Measurements from ENCODE around the gene SRRM4. TPM values are rescaled to one million over a fixed set of nuclear protein-coding genes. Genes with fewer than 3 reads are reported as not detected.

The SRRM4 gene
- total and polyA plus RNA-seq, 2 experiments from 2014 or later = 0.53 to 0.63 TPM

DNA sequence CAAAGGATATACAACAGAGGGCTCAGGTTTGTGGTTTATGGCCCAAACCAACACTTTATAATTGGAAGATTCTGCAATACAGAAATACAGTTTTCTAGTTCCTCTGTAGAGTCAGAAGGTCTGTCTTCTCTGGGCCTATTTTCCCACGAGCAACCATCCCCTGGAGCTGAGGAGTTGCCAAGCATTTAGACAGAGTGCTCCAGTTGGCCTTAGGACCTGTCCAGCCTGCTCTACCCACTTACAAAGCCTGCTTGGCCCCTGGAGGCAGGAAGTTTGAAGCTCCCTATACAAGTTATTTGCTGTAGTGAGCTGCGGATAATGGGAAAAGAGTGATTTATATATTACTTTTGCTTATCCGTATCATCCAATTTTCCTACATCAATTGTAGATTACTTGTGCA is 136.6 kb downstream of the SRRM4 start:
- H3K4me2 ChIP-seq = no peak overlapping the region
- DNase-seq (ENCODE audit: low spot score) (no peak), ATAC-seq (no peak)
- H3K9me2 ChIP-seq (ENCODE audit: insufficient read depth) = no peaks in the 10 kb centered on the region
- Mint-ChIP-seq H3K36me3 (ENCODE audit: low read depth) (no peaks in the 10 kb centered on the region), H3K27ac (no peak overlapping the region), H3K27me3 (ENCODE audit: insufficient read depth, low read depth, poor library complexity) (peaks cover 6% of the 10 kb centered on the region), H3K4me1 (peaks cover 20% of the 10 kb centered on the region), H3K9me3 (no peaks in the 10 kb centered on the region), H3K4me3 (no peak overlapping the region)
- H3K4me3 ChIP-seq = no peak overlapping the region
- H3K36me3 ChIP-seq (ENCODE audit: insufficient read depth) = no peaks in the 10 kb centered on the region
- no peaks in the 10 kb centered on the region for H3K79me2 ChIP-seq (replicated peaks; ENCODE audit: insufficient read depth)
- no peak overlapping the region for H2AFZ ChIP-seq
- H3F3A ChIP-seq (replicated peaks; ENCODE audit: low read depth) = no peaks in the 10 kb centered on the region
- no peaks in the 10 kb centered on the region for H4K20me1 ChIP-seq (replicated peaks; ENCODE audit: insufficient read depth)
- H3K27ac ChIP-seq (ENCODE audit: low read depth) = no peak overlapping the region
- peaks cover 4% of the 10 kb centered on the region; the same call in 1 of the 2 replicates for H3K4me1 ChIP-seq (ENCODE audit: insufficient read depth)
- TF ChIP-seq REST (IDR thresholded peaks at IDR 0.05; ENCODE audit: unreplicated experiment) = no peak
- no peak for TF ChIP-seq ETS1 (IDR thresholded peaks at IDR 0.05)
- no peak for TF ChIP-seq POLR2AphosphoS5 (IDR thresholded peaks at IDR 0.05; ENCODE audit: low read depth)
- TF ChIP-seq ZNF331 (CRISPR knock-in tag; IDR thresholded peaks at IDR 0.05; ENCODE audit: low read depth) = no peak
- no peak for TF ChIP-seq ZNF114 (CRISPR knock-in tag; IDR thresholded peaks at IDR 0.05)
- no peak for TF ChIP-seq STAT1 (IDR thresholded peaks at IDR 0.05; ENCODE audit: unreplicated experiment)
- no peak for TF ChIP-seq ZNF462 (CRISPR knock-in tag; IDR thresholded peaks at IDR 0.05)
- TF ChIP-seq EZH2phosphoT487 (IDR thresholded peaks at IDR 0.05; ENCODE audit: unreplicated experiment) = no peak
- no peak for TF ChIP-seq EZH2 (IDR thresholded peaks at IDR 0.05; ENCODE audit: low read depth, unreplicated experiment)
- TF ChIP-seq, protein P1, sequence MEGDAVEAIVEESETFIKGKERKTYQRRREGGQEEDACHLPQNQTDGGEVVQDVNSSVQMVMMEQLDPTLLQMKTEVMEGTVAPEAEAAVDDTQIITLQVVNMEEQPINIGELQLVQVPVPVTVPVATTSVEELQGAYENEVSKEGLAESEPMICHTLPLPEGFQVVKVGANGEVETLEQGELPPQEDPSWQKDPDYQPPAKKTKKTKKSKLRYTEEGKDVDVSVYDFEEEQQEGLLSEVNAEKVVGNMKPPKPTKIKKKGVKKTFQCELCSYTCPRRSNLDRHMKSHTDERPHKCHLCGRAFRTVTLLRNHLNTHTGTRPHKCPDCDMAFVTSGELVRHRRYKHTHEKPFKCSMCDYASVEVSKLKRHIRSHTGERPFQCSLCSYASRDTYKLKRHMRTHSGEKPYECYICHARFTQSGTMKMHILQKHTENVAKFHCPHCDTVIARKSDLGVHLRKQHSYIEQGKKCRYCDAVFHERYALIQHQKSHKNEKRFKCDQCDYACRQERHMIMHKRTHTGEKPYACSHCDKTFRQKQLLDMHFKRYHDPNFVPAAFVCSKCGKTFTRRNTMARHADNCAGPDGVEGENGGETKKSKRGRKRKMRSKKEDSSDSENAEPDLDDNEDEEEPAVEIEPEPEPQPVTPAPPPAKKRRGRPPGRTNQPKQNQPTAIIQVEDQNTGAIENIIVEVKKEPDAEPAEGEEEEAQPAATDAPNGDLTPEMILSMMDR (conservative IDR thresholded peaks at IDR 0.05; ENCODE audit: low read depth in 2 of 2) = no peak
- TF ChIP-seq CREB1 (CRISPR knock-in tag; IDR thresholded peaks at IDR 0.05; ENCODE audit: low read depth) = no peak
- no peak for TF ChIP-seq JUNB (IDR thresholded peaks at IDR 0.05; ENCODE audit: unreplicated experiment)
- no peak for TF ChIP-seq NANOG (IDR thresholded peaks at IDR 0.05; ENCODE audit: borderline replicate concordance)
- H3K27me3 ChIP-seq (ENCODE audit: insufficient read depth) = no peaks in the 10 kb centered on the region
